ENCODE measurements around the gene RAB3D.

RAB3D gene, protein sequence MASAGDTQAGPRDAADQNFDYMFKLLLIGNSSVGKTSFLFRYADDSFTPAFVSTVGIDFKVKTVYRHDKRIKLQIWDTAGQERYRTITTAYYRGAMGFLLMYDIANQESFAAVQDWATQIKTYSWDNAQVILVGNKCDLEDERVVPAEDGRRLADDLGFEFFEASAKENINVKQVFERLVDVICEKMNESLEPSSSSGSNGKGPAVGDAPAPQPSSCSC

DNA sequence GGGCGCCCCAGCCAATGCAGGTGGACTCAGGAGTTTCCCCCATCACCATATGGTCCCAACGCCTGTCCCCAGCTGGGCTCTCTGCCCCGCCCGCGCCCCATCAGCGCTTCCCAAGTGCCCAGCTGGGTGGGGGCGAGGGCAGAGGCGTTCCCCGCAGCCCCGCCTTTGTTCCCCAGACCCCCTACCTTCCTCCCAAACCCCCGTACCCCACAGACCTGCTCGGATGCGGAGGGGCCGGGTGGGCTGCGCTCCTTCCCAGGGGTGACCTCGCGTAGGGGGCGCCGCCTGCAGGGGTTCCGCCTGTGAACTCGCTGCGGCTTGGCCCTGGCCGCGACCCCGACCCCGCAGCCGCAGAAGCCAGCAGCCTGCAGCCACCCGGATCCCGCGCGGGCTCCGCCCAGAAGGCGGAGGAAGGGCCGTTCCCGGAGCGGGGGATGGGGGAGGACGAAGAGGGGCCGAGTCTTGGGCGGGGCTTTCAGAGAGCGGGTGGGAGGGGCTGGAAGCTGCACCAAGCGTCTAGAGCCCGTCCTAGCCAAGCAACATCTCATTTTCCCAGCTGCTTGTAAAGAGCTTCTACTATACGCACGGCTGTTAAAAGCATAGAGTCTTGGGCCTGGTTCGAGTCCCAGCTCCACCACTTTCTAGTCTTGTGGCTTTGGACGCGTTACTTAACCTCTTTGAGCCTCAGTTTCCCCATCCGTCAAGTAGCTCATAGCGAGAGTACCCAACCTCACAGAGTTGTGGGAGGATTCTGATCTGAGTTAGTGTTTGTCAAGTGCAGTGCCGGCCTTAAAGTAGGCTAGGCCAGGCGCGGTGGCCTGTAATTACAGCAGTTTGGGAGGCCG, at the start of gene RAB3D:
Gene RAB3D (minus strand): TSS at position 404 of the 845 bp plus-strand sequence. CDS start 2,258 bp downstream, outside the sequence.
- peak within 1 kb of the TSS; percentile 86 for H3K27ac ChIP-seq
- TF ChIP-seq, protein P1, sequence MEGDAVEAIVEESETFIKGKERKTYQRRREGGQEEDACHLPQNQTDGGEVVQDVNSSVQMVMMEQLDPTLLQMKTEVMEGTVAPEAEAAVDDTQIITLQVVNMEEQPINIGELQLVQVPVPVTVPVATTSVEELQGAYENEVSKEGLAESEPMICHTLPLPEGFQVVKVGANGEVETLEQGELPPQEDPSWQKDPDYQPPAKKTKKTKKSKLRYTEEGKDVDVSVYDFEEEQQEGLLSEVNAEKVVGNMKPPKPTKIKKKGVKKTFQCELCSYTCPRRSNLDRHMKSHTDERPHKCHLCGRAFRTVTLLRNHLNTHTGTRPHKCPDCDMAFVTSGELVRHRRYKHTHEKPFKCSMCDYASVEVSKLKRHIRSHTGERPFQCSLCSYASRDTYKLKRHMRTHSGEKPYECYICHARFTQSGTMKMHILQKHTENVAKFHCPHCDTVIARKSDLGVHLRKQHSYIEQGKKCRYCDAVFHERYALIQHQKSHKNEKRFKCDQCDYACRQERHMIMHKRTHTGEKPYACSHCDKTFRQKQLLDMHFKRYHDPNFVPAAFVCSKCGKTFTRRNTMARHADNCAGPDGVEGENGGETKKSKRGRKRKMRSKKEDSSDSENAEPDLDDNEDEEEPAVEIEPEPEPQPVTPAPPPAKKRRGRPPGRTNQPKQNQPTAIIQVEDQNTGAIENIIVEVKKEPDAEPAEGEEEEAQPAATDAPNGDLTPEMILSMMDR (conservative IDR thresholded peaks at IDR 0.05): no peak

DNA sequence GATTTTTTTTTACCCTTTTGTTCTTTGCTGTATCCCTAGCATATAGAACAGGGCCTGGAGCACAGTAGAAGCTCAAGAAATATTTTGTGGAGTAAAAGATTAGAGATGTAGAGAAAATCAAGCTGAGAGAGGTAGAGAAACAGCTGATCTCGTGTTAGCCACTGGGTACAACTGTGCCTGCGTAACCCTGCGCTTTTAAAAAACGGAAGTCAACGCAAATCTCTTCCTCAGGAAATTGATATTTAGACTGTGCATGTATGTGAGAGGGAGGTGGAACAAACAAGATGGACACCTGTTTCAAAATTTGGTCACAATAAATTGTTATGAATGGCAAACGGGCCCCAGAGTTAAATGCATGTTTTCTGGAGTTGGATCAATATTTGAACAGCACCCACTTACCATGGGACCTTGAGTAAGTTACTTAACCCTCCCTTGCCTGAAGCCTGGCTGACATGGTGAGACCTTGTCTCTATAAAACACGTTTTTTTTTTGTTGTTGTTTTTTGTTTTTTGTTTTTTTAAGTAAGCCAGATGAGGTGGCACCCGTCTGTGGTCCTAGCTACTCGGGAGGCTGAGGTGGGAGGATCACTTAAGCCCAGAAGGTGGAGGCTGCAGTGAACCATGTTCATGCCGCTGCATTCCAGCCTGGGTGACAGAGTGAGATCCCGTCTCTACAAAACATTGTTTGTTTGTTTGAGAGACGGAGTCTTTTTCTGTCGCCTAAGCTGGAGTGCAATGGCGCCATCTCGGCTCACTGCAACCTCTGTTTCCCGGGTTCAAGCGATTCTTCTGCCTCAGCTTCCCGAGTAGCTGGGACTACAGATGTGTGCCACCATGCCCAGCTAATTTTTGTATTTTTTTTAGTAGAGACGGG, 47.9 kb upstream of the RAB3D start:
- TF ChIP-seq, protein P1 (conservative IDR thresholded peaks at IDR 0.05): no peak
- no peak overlapping the region for H3K27ac ChIP-seq

DNA sequence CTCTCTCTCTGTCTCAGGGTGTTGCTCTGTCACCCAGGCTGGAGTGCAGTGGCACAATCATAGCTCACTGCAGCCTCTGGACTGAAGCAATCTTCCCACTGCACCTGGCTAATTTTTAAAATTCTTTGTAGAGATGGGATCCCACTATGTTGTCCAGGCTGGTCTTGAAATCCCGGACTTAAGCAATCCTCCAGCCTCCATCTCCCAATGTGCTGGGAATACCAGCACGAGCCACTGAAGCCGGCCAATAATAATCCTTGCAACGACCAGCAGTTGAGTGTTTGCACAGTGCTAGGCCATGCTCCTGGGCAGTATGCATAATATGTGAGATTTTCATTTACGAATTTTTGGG, 45.3 kb upstream of the RAB3D start:
- peak overlapping the region; percentile 65 for H3K27ac ChIP-seq
- TF ChIP-seq, protein P1 (conservative IDR thresholded peaks at IDR 0.05): no peak

DNA sequence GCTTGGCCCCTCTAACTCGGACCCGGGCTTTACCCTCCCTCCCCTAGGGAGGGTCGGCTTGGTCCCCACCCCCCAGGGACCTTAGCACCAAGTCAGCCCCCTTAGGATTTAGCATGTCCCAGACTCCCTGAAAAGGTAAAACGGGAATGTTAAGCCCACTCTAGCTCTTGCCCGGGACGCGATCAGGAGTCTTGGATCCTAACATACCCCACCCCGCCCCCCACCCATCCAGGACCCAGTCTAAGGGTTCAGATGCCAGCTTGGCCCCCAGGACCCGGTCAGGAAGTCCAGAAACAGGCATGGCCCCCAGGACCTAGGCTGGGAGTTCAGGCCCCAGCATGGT, 44.2 kb upstream of the RAB3D start:
- peak overlapping the region; percentile 65 for H3K27ac ChIP-seq
- TF ChIP-seq, protein P1 (conservative IDR thresholded peaks at IDR 0.05): no peak

DNA sequence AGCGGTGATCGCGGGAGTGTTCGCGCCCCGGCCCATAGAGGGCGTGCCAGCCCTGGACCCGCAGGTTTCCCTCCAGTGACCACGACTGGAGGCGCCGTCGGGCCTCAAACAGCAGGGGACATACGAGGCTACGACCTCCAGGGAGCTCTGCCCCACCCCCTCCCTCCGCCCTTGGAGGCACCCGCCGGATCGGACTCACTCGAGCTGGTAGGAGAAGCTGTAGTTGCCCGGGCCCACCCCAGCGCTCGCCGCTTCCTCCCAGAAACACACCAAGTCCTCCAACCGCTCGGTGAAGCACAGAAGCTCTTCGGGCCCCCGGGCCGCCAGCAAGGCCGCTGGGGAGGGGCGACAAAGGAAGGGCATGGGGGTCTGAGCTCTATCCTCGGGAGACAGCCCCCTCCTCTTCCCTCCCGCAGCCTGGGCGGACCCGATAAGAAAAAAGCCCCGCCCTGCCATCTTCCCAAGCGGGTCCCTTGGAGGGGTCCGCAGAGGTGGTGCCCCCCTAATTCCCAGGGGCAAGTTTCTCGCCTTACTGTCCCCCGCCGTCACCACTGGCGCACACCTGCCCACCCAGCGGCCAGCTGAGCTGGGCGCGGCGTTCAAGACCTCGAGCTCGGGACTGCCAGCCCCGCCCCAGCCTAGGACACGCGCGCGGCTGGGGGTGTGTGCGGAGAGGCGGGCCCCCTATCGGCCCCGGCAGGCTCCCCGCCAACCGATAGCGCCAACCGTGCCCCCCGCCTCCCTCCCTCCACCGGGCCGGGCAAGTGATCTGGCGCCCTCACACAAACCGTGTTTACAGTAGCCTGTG, 43.6 kb upstream of the RAB3D start:
- peak overlapping the region; percentile 65; the same call in 1 of the 2 replicates for H3K27ac ChIP-seq
- TF ChIP-seq, protein P1 (conservative IDR thresholded peaks at IDR 0.05): peak; percentile 81

DNA sequence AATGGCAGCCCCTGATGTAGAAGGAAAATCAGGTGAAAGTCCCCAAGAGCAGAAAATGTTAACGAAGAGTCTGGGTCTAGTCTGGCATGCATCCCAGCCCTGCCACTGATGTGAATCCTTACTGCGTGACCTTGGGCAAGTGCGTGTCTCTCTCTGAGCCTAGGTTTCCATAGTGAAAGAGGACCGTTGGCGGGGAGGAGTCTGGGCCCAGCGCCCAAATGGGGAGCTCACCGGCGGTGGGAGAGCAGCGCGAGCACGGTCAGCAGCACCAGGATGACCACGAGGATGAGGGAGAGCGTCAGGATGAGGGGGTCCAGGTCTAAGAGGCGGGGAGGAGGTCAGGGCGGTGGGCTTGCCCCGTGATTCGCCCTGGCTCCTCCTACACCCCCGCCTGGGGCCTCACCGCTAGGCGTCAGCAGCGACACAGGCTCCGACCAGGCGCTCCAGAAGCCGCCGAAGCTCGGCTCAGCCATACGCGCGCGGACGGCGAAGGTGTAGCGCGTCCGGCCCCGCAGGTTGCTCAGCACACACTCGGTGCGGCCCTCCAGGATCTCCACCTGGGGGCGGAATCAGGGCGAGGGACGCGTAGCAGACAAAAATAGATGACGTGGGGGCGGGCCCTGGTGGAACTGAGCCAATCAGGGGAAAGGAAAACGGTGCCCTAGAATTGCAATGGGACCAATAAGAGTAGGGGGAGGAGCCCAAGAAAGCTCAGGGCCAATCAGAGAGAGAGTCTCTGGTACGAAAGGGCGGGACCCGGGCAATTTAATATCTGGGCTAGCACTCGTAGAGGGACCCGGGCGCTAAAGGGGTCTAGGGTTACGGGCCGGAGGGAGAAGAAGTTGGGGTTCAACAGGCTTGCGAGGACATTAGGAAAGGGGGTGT, 41.4 kb upstream of the RAB3D start:
- H3K27ac ChIP-seq: peak overlapping the region; percentile 86
- TF ChIP-seq, protein P1 (conservative IDR thresholded peaks at IDR 0.05): peak; percentile 86
